B cell (primary cell): ENCODE results near the gene ASB15.

Experiments used
- CTCF ChIP-seq: fragments of 200-600 bp; IDR thresholded peaks from one replicate; pipeline ENCODE4 v1.8.0; 2022; ENCODE audit warnings: antibody characterized with exemption, mild to moderate bottlenecking
- EZH2 ChIP-seq: IDR thresholded peaks from 2 replicates; pipeline ENCODE4 v1.6.1; 2012; ENCODE audit warnings: borderline replicate concordance, low read depth, mild to moderate bottlenecking, moderate library complexity, low read length; ENCODE audit not compliant: insufficient read depth, poor library complexity, severe bottlenecking

GRCh38 chr7:123653162-123653561, 51.5 kb downstream of the ASB15 start:
- TF ChIP-seq EZH2: no peak
- no peak for TF ChIP-seq CTCF
